HG03520 (cell line): ENCODE results near the gene INPP1.
A peak's percentile ranks its signal among the peaks of the same experiment; 100 is the strongest.

Source experiments
- ATAC-seq: cut with Tn5 transposase; IDR thresholded peaks from one replicate; pipeline ENCODE4 v1.9.1; 2021; ENCODE audit warnings: mild to moderate bottlenecking, moderate library complexity; ENCODE audit not compliant: unreplicated experiment

INPP1 gene

DNA sequence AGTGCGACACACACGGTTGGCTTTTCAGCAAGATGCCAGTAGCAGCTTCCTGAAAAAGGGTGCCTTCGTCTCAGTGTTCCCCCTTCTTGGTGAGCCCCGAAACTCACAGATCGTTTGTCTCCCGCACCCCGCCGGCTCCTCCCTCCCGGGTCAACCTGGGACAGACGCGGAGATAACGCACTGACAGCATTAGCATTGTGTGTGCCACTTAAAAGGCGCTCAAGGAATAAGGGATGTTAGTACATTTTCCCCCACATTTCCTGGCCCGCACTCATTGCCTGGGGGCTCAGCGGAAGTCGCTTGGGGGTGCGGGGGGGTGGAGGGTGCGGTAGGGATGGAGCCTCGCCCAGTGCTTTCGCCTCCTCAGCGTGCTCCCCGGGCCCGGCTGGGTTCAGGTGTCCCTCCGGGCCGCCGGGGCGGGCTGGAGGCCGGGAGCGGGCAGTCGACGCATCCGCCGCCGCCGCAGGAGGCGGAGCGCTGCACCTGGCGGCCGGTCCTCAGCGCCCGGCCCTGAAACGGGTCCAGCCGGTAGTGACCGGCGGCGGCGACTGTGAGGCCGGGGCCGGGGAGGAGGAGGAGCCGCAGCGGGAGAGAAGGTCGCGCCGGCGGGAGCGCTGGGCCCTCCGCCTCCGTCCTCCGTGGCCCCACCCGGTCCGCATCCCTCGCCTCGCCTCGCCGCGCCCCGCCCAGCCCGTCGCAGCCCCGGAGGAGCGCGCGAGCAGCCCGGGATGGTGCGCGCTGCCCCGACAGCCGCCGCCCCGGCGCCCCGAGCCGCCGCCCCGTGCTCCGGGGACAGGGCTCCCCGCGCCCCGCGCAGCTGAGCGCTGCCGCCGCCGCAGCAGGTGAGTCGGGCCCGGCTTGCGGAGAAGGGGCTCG is 64.5 kb downstream of the INPP1 start, which contains the start of gene MFSD6:
TSS of gene MFSD6 (plus strand) at position 694 of the 876 bp plus-strand sequence. CDS start 27,675 bp downstream, outside the sequence.
- ATAC-seq, result peak; percentile 59

DNA sequence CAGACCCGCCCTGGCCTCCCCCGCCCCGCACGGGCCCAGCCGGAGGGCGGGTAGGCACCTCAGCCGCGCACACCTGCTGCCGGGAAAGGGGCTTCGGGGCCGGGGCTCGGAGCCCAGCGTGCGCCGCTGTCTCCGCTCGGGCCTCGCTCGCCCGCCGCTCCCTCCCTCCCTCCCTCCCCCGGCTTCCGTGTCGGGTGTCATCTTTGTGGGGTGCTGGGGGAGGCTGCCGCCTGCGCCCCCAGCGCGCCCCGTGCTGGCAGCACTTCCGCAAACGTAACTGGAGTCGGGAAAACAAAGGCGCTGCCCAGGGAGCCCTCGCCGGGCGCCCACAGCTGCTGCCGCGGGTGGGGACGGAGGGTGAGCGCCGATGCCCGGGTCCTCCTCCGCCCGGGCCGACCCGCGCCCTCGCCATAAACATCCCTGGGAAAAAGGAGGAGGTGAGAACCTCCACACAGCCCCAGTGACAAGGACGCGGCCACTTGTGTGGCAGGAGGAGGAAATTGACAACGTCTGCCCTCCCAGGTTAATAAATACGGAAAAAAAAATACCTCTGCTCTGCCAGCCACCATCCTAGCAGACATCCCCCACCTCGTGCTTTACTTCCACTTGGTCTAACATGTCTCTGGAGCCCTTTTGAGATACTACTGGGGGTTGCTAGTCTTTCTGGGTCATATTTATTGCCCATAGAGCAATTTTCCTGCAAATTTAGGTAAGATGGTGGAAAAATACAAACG is 65.3 kb downstream of the INPP1 start:
- peak; percentile 50 for ATAC-seq

DNA sequence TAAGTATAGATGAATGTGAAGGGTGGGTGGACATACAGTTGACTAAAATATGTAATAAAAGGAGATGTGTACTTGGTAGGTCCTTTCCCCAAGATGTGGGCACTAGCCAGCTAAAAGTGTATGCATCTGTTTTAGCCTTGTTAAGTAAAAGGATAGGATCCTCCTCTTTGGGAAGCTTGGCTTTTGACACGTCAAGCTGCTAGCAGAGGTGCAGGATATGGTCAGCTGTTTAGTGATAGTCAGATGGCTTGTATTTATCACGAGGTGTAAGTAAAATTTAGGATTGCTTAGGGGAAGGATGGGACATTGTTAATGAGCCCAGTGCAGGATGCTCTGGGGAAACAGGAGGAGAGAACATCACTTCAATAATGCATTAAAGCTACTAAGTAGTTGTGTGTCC is 66.2 kb downstream of the INPP1 start:
- ATAC-seq, result no peak

DNA sequence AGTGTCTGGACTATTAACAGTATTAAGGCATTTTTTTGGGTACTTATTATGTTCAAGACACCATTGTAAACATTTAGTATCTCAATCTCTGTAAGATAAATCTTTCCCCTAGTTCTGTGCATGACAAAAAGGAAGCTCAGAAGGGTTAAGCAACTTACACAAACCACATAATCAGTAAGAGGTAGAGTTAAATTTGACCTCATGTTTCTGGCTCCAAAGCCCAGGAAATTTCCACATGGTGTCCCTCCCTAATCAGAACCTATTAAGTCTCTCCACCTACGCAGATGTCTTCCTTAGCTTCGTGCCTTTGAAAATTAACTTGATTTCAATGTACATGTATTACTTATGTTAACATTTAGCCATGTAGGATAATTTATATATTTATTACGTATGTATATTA is 66.8 kb downstream of the INPP1 start:
- ATAC-seq, result no peak

DNA sequence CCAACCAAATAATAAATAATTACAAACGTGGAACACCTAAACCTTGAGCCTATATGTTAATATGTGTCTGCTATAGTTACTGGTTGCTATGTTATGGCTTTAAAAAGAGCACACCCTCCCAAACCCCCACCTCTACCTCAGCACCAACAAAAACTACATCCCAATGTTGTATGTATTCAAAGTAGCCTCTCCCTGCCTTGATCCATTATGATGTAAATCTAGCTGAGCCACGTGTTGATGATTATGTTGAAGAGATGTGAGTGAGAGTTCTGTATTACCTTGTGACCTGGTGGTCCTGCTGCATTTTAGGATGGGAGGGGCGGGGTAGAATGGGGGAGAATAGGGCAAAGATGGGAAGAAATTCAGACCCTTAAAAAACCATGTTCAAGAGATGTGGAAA is 69.6 kb downstream of the INPP1 start:
- no peak for ATAC-seq

DNA sequence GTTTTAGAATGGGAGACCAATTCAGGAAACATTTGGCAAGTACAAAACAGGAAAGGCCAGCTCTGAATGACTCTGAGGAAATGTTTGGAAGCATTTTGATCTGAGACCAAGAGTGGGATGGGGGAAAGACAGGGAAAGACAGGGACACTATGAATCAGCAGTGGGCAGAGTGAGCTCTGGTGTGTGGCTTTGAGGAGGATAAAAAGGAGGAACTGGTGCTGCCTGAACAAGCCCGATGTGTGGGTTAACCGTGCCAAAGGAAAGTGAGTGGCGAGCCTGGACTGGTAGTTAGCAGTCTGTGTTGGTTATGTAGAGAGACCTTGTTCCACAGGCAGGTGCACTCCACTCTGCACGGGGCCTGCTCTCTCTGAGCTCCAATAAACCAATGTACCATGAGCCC is 70.0 kb downstream of the INPP1 start:
- no peak for ATAC-seq

DNA sequence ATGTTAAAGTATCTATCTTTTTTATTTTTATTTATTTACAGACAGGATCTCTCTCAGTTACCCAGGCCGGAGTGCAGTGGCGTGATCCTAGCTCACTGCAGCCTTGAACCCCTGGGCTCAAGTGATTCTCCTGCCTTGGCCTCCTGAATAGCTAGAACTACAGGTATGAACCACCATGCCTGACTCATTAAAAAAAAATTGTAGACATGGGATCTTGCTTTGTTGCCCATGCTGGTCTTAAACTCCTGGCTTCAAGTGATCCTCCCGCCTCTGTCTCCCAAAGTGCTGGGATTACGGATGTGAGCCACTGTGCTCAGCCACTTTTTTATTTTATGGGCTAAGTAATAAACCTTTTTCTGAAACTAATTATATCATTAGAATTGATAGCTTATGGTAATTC is 71.9 kb downstream of the INPP1 start:
- no peak for ATAC-seq

DNA sequence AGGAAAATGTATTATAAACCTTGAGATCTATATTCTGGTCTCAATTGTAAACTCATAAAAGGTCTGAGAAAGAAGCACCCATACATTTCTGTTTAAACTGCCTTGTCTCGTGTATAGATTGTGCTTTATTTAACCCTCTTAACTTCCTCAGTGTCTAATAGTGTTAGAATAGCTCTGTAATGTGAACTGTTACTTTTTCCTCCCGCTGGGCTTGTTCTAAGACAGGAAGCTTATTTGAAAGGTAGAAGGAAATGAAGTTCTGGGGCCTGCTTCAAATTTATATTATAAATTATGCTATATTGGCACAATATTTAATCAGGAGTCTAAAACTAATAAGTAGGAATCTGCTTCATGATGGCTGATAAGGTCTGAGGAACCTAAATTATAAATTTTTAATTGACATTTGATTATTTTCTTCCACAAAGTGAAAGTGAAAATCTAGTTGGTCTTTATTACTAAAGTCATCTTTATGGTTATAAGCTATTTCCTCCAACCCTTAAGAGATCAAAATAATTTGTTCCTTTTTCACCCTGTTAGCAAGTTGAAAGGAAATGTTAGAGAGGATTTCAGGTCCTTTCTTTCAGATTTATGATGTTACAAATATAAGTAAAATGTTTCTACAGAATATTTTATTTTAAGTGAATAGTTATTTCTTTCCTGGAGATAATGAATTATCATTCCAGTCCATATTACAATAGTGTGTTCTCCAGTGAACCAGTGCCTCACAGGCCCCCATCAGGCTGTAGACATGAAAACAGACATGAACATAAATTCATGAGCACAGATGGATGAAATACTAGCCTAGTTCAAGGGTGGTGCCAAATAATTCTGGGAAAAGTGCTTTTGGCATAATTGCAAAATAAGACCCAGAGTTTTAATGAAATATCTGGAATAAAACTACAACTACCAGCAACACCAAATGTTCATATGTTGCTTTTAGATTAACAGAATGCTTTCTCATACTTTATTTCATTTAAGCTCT is 72.7 kb downstream of the INPP1 start:
- no peak for ATAC-seq

DNA sequence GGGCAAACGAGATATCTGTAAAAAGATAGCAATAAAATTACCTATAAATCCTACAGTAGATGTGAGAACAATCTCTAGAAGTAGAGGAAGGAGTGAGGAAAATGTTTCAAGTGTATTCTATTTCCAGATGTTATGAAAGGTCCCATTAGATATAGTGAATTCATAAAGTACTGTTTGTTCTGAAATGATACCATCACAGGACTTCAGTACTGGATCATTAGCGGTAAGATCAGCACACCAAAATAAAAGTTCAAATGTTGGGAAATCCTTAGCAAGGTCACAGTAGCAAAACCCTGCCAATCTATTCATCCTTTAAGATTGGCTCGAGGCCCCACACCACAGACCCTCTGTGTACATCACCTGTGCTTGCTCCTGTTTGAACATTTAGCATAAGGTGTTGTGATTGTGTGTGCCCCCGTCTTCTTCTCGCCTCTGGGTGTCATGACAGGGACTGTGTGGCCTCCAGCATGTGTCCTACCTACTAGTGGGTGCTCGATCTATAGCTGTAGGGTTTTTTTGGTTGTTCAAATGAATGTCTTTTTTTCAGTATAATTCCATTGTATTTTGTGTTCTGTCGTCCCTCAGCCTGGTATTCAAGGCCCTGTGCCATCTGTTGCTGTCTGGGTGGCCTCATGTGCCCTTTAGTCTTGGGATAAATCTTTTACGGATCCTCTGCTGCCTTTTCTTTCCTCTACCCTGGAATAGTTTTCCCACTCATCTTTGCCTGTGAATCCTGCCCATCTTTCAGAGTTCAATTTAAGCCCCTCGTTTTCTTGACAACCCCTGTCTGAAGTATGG is 73.9 kb downstream of the INPP1 start:
- ATAC-seq, result no peak

DNA sequence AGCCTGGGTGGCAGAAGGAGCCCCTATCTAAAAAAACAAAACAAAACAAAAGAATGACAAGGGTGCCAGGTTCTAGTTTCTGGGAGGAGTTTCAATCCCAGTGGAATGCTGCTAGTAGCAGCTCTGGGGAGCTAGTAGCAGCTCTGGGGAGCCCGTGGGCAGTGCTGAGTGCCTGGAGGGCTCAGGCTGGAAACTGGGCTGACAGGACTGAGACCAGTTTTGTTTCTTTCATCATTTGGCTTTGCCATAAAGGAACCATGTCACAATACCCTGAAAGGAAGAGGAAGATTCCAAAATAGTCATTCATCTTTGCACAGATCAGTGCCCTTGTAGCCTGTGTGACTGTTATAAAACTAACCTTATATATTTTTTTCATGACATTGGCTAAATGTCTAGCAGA is 75.3 kb downstream of the INPP1 start:
- ATAC-seq, result no peak

DNA sequence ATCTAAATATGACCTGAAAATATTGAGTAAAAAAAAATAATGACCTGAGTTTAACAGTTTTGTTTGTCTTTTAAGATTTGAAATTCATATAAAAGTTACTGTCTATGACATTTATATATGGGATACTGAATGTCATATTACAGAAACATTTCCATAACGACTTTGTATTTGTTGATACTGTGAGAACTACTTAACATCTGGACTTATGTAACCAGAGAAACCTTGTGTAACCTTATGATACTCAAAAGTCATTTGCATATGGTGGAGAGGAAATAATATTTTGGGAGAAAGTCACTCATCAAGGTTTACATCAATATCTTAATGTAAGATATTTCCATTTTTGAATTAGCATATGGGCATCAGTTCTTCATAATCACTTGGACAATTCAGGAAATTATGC is 77.4 kb downstream of the INPP1 start:
- ATAC-seq, result peak; percentile 62
